ENCODE data around the gene BUB1. TPM values are rescaled to one million over a fixed set of nuclear protein-coding genes. Genes with fewer than 3 reads are reported as not detected.

BUB1 gene
- total RNA-seq, 1 experiment from 2014 or later = 80.2 TPM

GRCh38 chr2:110690083-110690965, 12.5 kb upstream of the BUB1 start:
- DNase-seq (ENCODE audit: low read depth, low spot score) (no peak), ATAC-seq (no peak)
- TF ChIP-seq TCF7L2 (IDR thresholded peaks at IDR 0.05; ENCODE audit: borderline replicate concordance, extremely low read depth, insufficient read depth, insufficient read length) (no peak), ATF3 (IDR thresholded peaks at IDR 0.05) (no peak)
- H3K9ac ChIP-seq (ENCODE audit: low read length) = no peak overlapping the region
- H3K27ac ChIP-seq (ENCODE audit: low read depth, low read length) = no peak overlapping the region
- RAD21 ChIA-PET (ENCODE audit: low non-redundant PET in 1 of 2, low total read pairs in 2 of 2, uncharacterized antibody in 2 of 2, unreplicated experiment in 2 of 2) = no interaction called here
- CTCF ChIA-PET = no interaction called here
- no peaks in the 10 kb centered on the region for H3K27me3 ChIP-seq (ENCODE audit: insufficient read depth, low read length)
- no peaks in the 10 kb centered on the region for H3K9me2 ChIP-seq (ENCODE audit: insufficient read depth)
- no peaks in the 10 kb centered on the region for H3K79me2 ChIP-seq (ENCODE audit: insufficient read depth, low read length)
- no peaks in the 10 kb centered on the region for H3K4me1 ChIP-seq (ENCODE audit: control insufficient read depth in 1 of 2, insufficient read depth in 2 of 2, low read length in 2 of 2)
- peaks cover 0 to 4% of the 10 kb centered on the region in 2 experiments; a peak in 1 of 4 replicates for H3K9me3 ChIP-seq (ENCODE audit: control insufficient read depth in 1 of 2, insufficient read depth in 1 of 2, low read depth in 1 of 2, low read length in 2 of 2)
- H4K20me1 ChIP-seq (ENCODE audit: insufficient read depth) = no peaks in the 10 kb centered on the region
- BruUV-seq (replicated peaks) = no TSS peak
- H3K4me3 ChIP-seq (replicated peaks in 1 of 2; ENCODE audit: low read depth in 1 of 2, low read length in 2 of 2) = no peak overlapping the region
- no peak overlapping the region for H3K4me2 ChIP-seq (ENCODE audit: low read length)
- no peak overlapping the region for H2AFZ ChIP-seq (ENCODE audit: low read depth, low read length, poor library complexity, severe bottlenecking)
- intact Hi-C loops (cut with micrococcal nuclease) = no loop called here
- POLR2A ChIA-PET = no interaction called here
- H3K36me3 ChIP-seq (ENCODE audit: control insufficient read depth in 1 of 2, insufficient read depth in 2 of 2, low read length in 2 of 2) = no peaks in the 10 kb centered on the region

GRCh38 chr2:110688594-110689091, 10.8 kb upstream of the BUB1 start:
- CTCF ChIA-PET = no interaction called here
- Histone ChIP-seq H3K27ac (ENCODE audit: low read depth, low read length) (no peak overlapping the region), H3K9me2 (ENCODE audit: insufficient read depth) (no peaks in the 10 kb centered on the region)

More at GRCh38 chr2:110688594-110689091, 10.8 kb upstream of the BUB1 start:
- ChIA-PET POLR2A (no interaction called here), RAD21 (ENCODE audit: low non-redundant PET in 1 of 2, low total read pairs in 2 of 2, uncharacterized antibody in 2 of 2, unreplicated experiment in 2 of 2) (no interaction called here)
- no peak for TF ChIP-seq ELF1 (IDR thresholded peaks at IDR 0.05; ENCODE audit: borderline replicate concordance, low read depth)
- no peak for TF ChIP-seq ZFX (IDR thresholded peaks at IDR 0.05)
- no peak for TF ChIP-seq SRF (IDR thresholded peaks at IDR 0.05; ENCODE audit: low read depth)
- no peak for TF ChIP-seq EZH2 (IDR thresholded peaks at IDR 0.05)
- TF ChIP-seq YY1 (IDR thresholded peaks at IDR 0.05; ENCODE audit: extremely low read depth, insufficient replicate concordance, low read depth, low read length) = no peak
- no peak for TF ChIP-seq CTCF (IDR thresholded peaks at IDR 0.05 in 2 of 3, conservative IDR thresholded peaks at IDR 0.05 in 1 of 3; ENCODE audit: borderline replicate concordance in 1 of 3, insufficient read depth in 1 of 3, low read depth in 2 of 3, low read length in 2 of 3)
- no peak for TF ChIP-seq ZNF274 (IDR thresholded peaks at IDR 0.05; ENCODE audit: low read depth, low read length)
- no peak for TF ChIP-seq SP1 (IDR thresholded peaks at IDR 0.05; ENCODE audit: low read depth)
- no peak for TF ChIP-seq REST (IDR thresholded peaks at IDR 0.05; ENCODE audit: low read depth)
- ATAC-seq (no peak), DNase-seq (ENCODE audit: low read depth, low spot score) (no peak)
- Histone ChIP-seq H3K36me3 (ENCODE audit: control insufficient read depth in 1 of 2, insufficient read depth in 2 of 2, low read length in 2 of 2) (no peaks in the 10 kb centered on the region), H2AFZ (ENCODE audit: low read depth, low read length, poor library complexity, severe bottlenecking) (no peak overlapping the region), H3K4me3 (replicated peaks in 1 of 2; ENCODE audit: low read depth in 1 of 2, low read length in 2 of 2) (no peak overlapping the region), H3K9me3 (ENCODE audit: control insufficient read depth in 1 of 2, insufficient read depth in 1 of 2, low read depth in 1 of 2, low read length in 2 of 2) (peaks cover 0 to 4% of the 10 kb centered on the region in 2 experiments; a peak in 1 of 4 replicates), H3K9ac (ENCODE audit: low read length) (no peak overlapping the region), H3K79me2 (ENCODE audit: insufficient read depth, low read length) (no peaks in the 10 kb centered on the region), H3K4me1 (ENCODE audit: control insufficient read depth in 1 of 2, insufficient read depth in 2 of 2, low read length in 2 of 2) (no peaks in the 10 kb centered on the region), H3K4me2 (ENCODE audit: low read length) (no peak overlapping the region), H4K20me1 (ENCODE audit: insufficient read depth) (no peaks in the 10 kb centered on the region), H3K27me3 (ENCODE audit: insufficient read depth, low read length) (no peaks in the 10 kb centered on the region)
- no TSS peak for BruUV-seq (replicated peaks)
- intact Hi-C loops (cut with micrococcal nuclease) = no loop called here
